HepG2 (cell line): ENCODE data around the gene CLCN2. TPM values are rescaled to one million over a fixed set of nuclear protein-coding genes. Genes with fewer than 3 reads are reported as not detected.

Experiments used
- AHR ChIP-seq: IDR thresholded peaks from 2 replicates; pipeline ENCODE4 v1.6.1; 2018; ENCODE audit warnings: missing genetic modification reagents, missing compliant biosample characterization
- FOXA3 ChIP-seq: IDR thresholded peaks from 2 replicates; pipeline ENCODE4 v1.6.1; 2016; ENCODE audit warnings: missing genetic modification reagents, missing compliant biosample characterization
- FUBP1 ChIP-seq: sonication (generic); formaldehyde crosslinking; IDR thresholded peaks from 2 replicates; pipeline ENCODE4 v1.5.1; 2020; ENCODE audit warnings: missing genetic modification reagents, mild to moderate bottlenecking, borderline replicate concordance
- GABPB1 ChIP-seq: IDR thresholded peaks from 2 replicates; pipeline ENCODE4 v1.6.1; 2016; ENCODE audit warnings: mild to moderate bottlenecking, missing genetic modification reagents, moderate library complexity, missing compliant biosample characterization
- HBP1 ChIP-seq: IDR thresholded peaks from 2 replicates; pipeline ENCODE4 v1.6.1; 2016; ENCODE audit warnings: low read depth, control low read depth
- HMGA1 ChIP-seq: sonication (generic); formaldehyde crosslinking; conservative IDR thresholded peaks from 2 replicates; pipeline ENCODE4 v1.4.0; 2020; ENCODE audit warnings: missing genetic modification reagents
- HNF4G ChIP-seq, 2 experiments: sonication (generic) in 1 of 2; formaldehyde crosslinking in 1 of 2; IDR thresholded peaks; 2 replicates each; pipeline versions ENCODE4 v1.4.0 to v1.6.1; 2011 to 2020; ENCODE audit warnings: borderline replicate concordance in 2 of 2, low read depth in 2 of 2, mild to moderate bottlenecking in 2 of 2, low read length in 1 of 2, missing genetic modification reagents in 1 of 2, moderate library complexity in 1 of 2
- IRF1 ChIP-seq: sonication (generic); formaldehyde crosslinking; IDR thresholded peaks from 2 replicates; pipeline ENCODE4 v1.4.0; 2020; ENCODE audit warnings: low read depth, mild to moderate bottlenecking, missing genetic modification reagents
- KMT2A ChIP-seq: sonication (generic); formaldehyde crosslinking; IDR thresholded peaks from 2 replicates; pipeline ENCODE4 v1.4.0; 2020; ENCODE audit warnings: missing genetic modification reagents
- MAF1 ChIP-seq: sonication (generic); formaldehyde crosslinking; IDR thresholded peaks from 2 replicates; pipeline ENCODE4 v1.5.0; 2020; ENCODE audit warnings: missing genetic modification reagents, borderline replicate concordance
- PHB2 ChIP-seq: fragments of 450-650 bp; IDR thresholded peaks from 2 replicates; pipeline ENCODE4 v1.6.1; 2018; ENCODE audit not compliant: partially characterized antibody
- SNRNP70 ChIP-seq: fragments of 200-400 bp; formaldehyde crosslinking; IDR thresholded peaks from 2 replicates; pipeline ENCODE4 v1.6.1; 2017; ENCODE audit warnings: mild to moderate bottlenecking, low read depth, low read length, moderate library complexity
- STAT5B ChIP-seq: sonication (generic); formaldehyde crosslinking; IDR thresholded peaks from 2 replicates; pipeline ENCODE4 v1.4.0; 2020; ENCODE audit warnings: missing genetic modification reagents
- TCF12 ChIP-seq, 2 experiments: fragments of 450-650 bp in 1 of 2; sonication (generic) in 1 of 2; formaldehyde crosslinking in 1 of 2; IDR thresholded peaks; 2 replicates each; pipeline versions ENCODE4 v1.6.1 to v1.8.0; 2017 to 2022; ENCODE audit warnings: antibody characterized with exemption in 1 of 2, mild to moderate bottlenecking in 1 of 2, missing genetic modification reagents in 1 of 2, moderate library complexity in 1 of 2
- THRA ChIP-seq: sonication (generic); formaldehyde crosslinking; IDR thresholded peaks from 2 replicates; pipeline ENCODE4 v1.4.0; 2020; ENCODE audit warnings: missing genetic modification reagents, borderline replicate concordance
- ZBTB20 ChIP-seq: sonication (generic); formaldehyde crosslinking; IDR thresholded peaks from 2 replicates; pipeline ENCODE4 v1.8.1; 2023; ENCODE audit warnings: missing genetic modification reagents, low read depth, mild to moderate bottlenecking, borderline replicate concordance
- ZKSCAN8 ChIP-seq: IDR thresholded peaks from 2 replicates; pipeline ENCODE4 v1.6.1; 2016; ENCODE audit warnings: borderline replicate concordance, missing genetic modification reagents, missing compliant biosample characterization
- ZMYM2 ChIP-seq: sonication (generic); formaldehyde crosslinking; IDR thresholded peaks from 2 replicates; pipeline ENCODE4 v1.8.0; 2022; ENCODE audit warnings: mild to moderate bottlenecking, missing genetic modification reagents
- ZNF253 ChIP-seq: sonication (generic); formaldehyde crosslinking; IDR thresholded peaks from 2 replicates; pipeline ENCODE4 v1.8.0; 2022; ENCODE audit warnings: mild to moderate bottlenecking, missing genetic modification reagents, borderline replicate concordance
- ZNF772 ChIP-seq: sonication (generic); formaldehyde crosslinking; IDR thresholded peaks from 2 replicates; pipeline ENCODE4 v1.5.0; 2020; ENCODE audit warnings: mild to moderate bottlenecking, missing genetic modification reagents
- ZNF782 ChIP-seq: sonication (generic); formaldehyde crosslinking; IDR thresholded peaks from 2 replicates; pipeline ENCODE4 v1.4.0; 2020; ENCODE audit warnings: missing genetic modification reagents, mild to moderate bottlenecking, borderline replicate concordance
- ZSCAN22 ChIP-seq: sonication (generic); formaldehyde crosslinking; IDR thresholded peaks from 2 replicates; pipeline ENCODE4 v1.4.0; 2020; ENCODE audit warnings: mild to moderate bottlenecking, missing genetic modification reagents
- polyA plus RNA-seq, 8 experiments: library from polyadenylated mRNA; depleted of rRNA in 3 of 8; stranded (reverse) in 7 of 8; unstranded in 1 of 8; fragments of >200 nt; fragmentation: Illumina TruSeq in 4 of 8; extraction: Trizol in 4 of 8; gene quantifications; 2 replicates each; pipeline versions ENCODE4 v1.2.1 to v1.2.3, GENCODE V29; 2011 to 2016; ENCODE audit warnings: low read depth in 4 of 8, missing spikeins in 1 of 8, mixed read lengths in 1 of 8; ENCODE audit not compliant: insufficient read depth in 1 of 8
- total RNA-seq, 5 experiments: library from RNA; depleted of rRNA; stranded (reverse); fragments of >200 nt; fragmentation: Illumina TruSeq; extraction: Trizol; gene quantifications; 2 replicates each; pipeline ENCODE4 v1.2.3, GENCODE V29; 2016; ENCODE audit warnings: low read depth in 1 of 5

CLCN2 gene
- total and polyA plus RNA-seq, 2 of the 13 experiments (the other 11 are each of a cell fraction or from before 2014, with no cell fraction given) = 11.4 to 13.5 TPM

GRCh38 chr3:184377882-184378445 is 16.6 kb upstream of the CLCN2 start, which contains the start of gene THPO (continued):
- TF ChIP-seq SNRNP70 (no peak), HMGA1 (CRISPR knock-in tag) (no peak), ZNF782 (CRISPR knock-in tag) (peak; percentile 90), GABPB1 (CRISPR knock-in tag) (peak; percentile 96), ZMYM2 (CRISPR knock-in tag) (no peak), ZNF253 (CRISPR knock-in tag) (no peak), HBP1 (CRISPR knock-in tag) (peak; percentile 77), ZNF772 (CRISPR knock-in tag) (no peak; the same call in 1 of the 2 replicates), THRA (CRISPR knock-in tag) (peak; percentile 71; the same call in 1 of the 2 replicates), IRF1 (no peak), ZKSCAN8 (CRISPR knock-in tag) (peak; percentile 61; the same call in 1 of the 2 replicates), STAT5B (CRISPR knock-in tag) (no peak), HNF4G (IDR thresholded peaks at IDR 0.05; ENCODE audit: borderline replicate concordance, low read depth, low read length) (no peak), HNF4G (CRISPR knock-in tag; IDR thresholded peaks at IDR 0.05; ENCODE audit: borderline replicate concordance, low read depth) (peak; percentile 42; the same call in 1 of the 2 replicates), FUBP1 (CRISPR knock-in tag) (no peak), AHR (no peak), ZSCAN22 (CRISPR knock-in tag) (no peak), FOXA3 (CRISPR knock-in tag) (0 out of 2 replicates have a peak, but pooled peaks have one; percentile 33), TCF12 (IDR thresholded peaks at IDR 0.05) (no peak), TCF12 (CRISPR knock-in tag; IDR thresholded peaks at IDR 0.05) (no peak), ZBTB20 (CRISPR knock-in tag) (no peak), PHB2 (no peak), MAF1 (CRISPR knock-in tag) (no peak), KMT2A (CRISPR knock-in tag) (no peak)
